Astrocyte (in vitro differentiated cells and primary cell): ENCODE data around the gene UBD. TPM values are rescaled to one million over a fixed set of nuclear protein-coding genes. Genes with fewer than 3 reads are reported as not detected.

Experiments
- DNase-seq: peaks from one replicate; pipeline ENCODE4 v3.0.0-alpha.2; 2010; ENCODE audit warnings: low read depth
- FAIRE-seq: peaks from 2 replicates; lab custom pipeline; 2011; peaks lifted over from hg19 to GRCh38; lab: Jason Lieb, UNC
- H2AFZ ChIP-seq: 2 replicates; pipeline ENCODE4 v1.6.0; 2012; ENCODE audit warnings: low read depth, low read length, inconsistent platforms
- H3K27ac ChIP-seq: 2 replicates; pipeline ENCODE4 v1.5.1; 2011; ENCODE audit warnings: low read depth, low read length, inconsistent platforms
- H3K27me3 ChIP-seq: 2 replicates; pipeline ENCODE4 v1.6.0; 2011; ENCODE audit warnings: low read length, inconsistent platforms; ENCODE audit not compliant: insufficient read depth
- H3K36me3 ChIP-seq: 2 replicates; pipeline ENCODE4 v1.5.1; 2011; ENCODE audit warnings: low read length, inconsistent platforms; ENCODE audit not compliant: insufficient read depth
- H3K4me1 ChIP-seq: 2 replicates; pipeline ENCODE4 v1.5.1; 2011; ENCODE audit warnings: low read length, inconsistent platforms; ENCODE audit not compliant: insufficient read depth
- H3K4me2 ChIP-seq: 2 replicates; pipeline ENCODE4 v1.6.0; 2012; ENCODE audit warnings: low read length, inconsistent platforms
- H3K4me3 ChIP-seq: 2 replicates; pipeline ENCODE4 v1.5.1; 2011; ENCODE audit warnings: low read depth, mild to moderate bottlenecking, low read length, inconsistent platforms; ENCODE audit not compliant: insufficient read depth
- H3K79me2 ChIP-seq: 2 replicates; pipeline ENCODE4 v1.6.0; 2012; ENCODE audit warnings: mild to moderate bottlenecking, low read length, inconsistent platforms; ENCODE audit not compliant: insufficient read depth
- H3K9ac ChIP-seq: 2 replicates; pipeline ENCODE4 v1.6.0; 2012; ENCODE audit warnings: mild to moderate bottlenecking, low read length, inconsistent platforms
- H3K9me3 ChIP-seq: 2 replicates; pipeline ENCODE4 v1.5.1; 2012; ENCODE audit warnings: low read depth, mild to moderate bottlenecking, low read length, inconsistent platforms; ENCODE audit not compliant: insufficient read depth
- H4K20me1 ChIP-seq: 2 replicates; pipeline ENCODE4 v1.6.0; 2012; ENCODE audit warnings: low read length, inconsistent platforms; ENCODE audit not compliant: insufficient read depth
- H3K27ac Mint-ChIP-seq: one replicate; pipeline ENCODE4 v1.8.0; 2021; ENCODE audit warnings: mild to moderate bottlenecking, mixed read lengths; ENCODE audit not compliant: unreplicated experiment
- H3K27me3 Mint-ChIP-seq: one replicate; pipeline ENCODE4 v1.8.0; 2021; ENCODE audit warnings: low read depth, mixed read lengths; ENCODE audit not compliant: unreplicated experiment
- H3K36me3 Mint-ChIP-seq: one replicate; pipeline ENCODE4 v1.8.0; 2021; ENCODE audit warnings: low read depth, mixed read lengths; ENCODE audit not compliant: unreplicated experiment
- H3K4me1 Mint-ChIP-seq: one replicate; pipeline ENCODE4 v1.8.0; 2021; ENCODE audit warnings: low read depth, mixed read lengths; ENCODE audit not compliant: unreplicated experiment
- H3K4me3 Mint-ChIP-seq: one replicate; pipeline ENCODE4 v1.8.0; 2021; ENCODE audit warnings: mild to moderate bottlenecking, moderate library complexity, mixed read lengths; ENCODE audit not compliant: unreplicated experiment
- H3K9me3 Mint-ChIP-seq: one replicate; pipeline ENCODE4 v1.8.0; 2021; ENCODE audit warnings: mild to moderate bottlenecking, mixed read lengths; ENCODE audit not compliant: unreplicated experiment
- CTCF ChIP-seq: IDR thresholded peaks from 2 replicates; pipeline ENCODE4 v1.5.1; 2011; ENCODE audit warnings: low read depth, mild to moderate bottlenecking, inconsistent platforms, low read length, moderate library complexity; ENCODE audit not compliant: insufficient read depth
- EZH2 ChIP-seq: IDR thresholded peaks from 2 replicates; pipeline ENCODE4 v1.6.1; 2012; ENCODE audit warnings: mild to moderate bottlenecking, low read length, inconsistent platforms; ENCODE audit not compliant: insufficient read depth
- total RNA-seq: library from RNA; stranded (reverse); gene quantifications from 2 replicates; pipeline ENCODE4 v1.2.1, GENCODE V29; 2021

Gene UBD
- total RNA-seq, 1 donor from 2014 or later = 9.9 TPM

GRCh38 chr6:29603456-29603855, 43.9 kb upstream of the UBD start:
- DNase-seq = no peak
- no peak for FAIRE-seq
- Histone ChIP-seq H3K4me1 (no peaks in the 10 kb centered on the region), H3K27me3 (no peaks in the 10 kb centered on the region), H3K9me3 (no peaks in the 10 kb centered on the region), H3K4me2 (no peak overlapping the region), H2AFZ (no peak overlapping the region), H3K9ac (no peak overlapping the region), H4K20me1 (peaks cover 5% of the 10 kb centered on the region), H3K36me3 (peaks cover 37% of the 10 kb centered on the region), H3K4me3 (no peak overlapping the region), H3K79me2 (no peaks in the 10 kb centered on the region), H3K27ac (no peak overlapping the region)
- Mint-ChIP-seq H3K36me3 (peaks cover 46% of the 10 kb centered on the region), H3K4me1 (peaks cover 2% of the 10 kb centered on the region), H3K27ac (no peak overlapping the region), H3K4me3 (no peak overlapping the region), H3K27me3 (no peaks in the 10 kb centered on the region), H3K9me3 (no peaks in the 10 kb centered on the region)
- no peak for TF ChIP-seq CTCF
- TF ChIP-seq EZH2 = no peak

GRCh38 chr6:29602564-29603361, 43.2 kb upstream of the UBD start:
- Histone ChIP-seq H3K4me2 (no peak overlapping the region), H3K9ac (no peak overlapping the region), H3K27me3 (no peaks in the 10 kb centered on the region), H3K36me3 (peaks cover 36% of the 10 kb centered on the region), H3K4me3 (no peak overlapping the region), H3K4me1 (no peaks in the 10 kb centered on the region), H3K9me3 (no peaks in the 10 kb centered on the region), H2AFZ (no peak overlapping the region), H3K27ac (no peak overlapping the region), H3K79me2 (no peaks in the 10 kb centered on the region), H4K20me1 (peaks cover 5% of the 10 kb centered on the region)
- Mint-ChIP-seq H3K36me3 (peaks cover 41% of the 10 kb centered on the region), H3K4me1 (peaks cover 2% of the 10 kb centered on the region), H3K9me3 (no peaks in the 10 kb centered on the region), H3K27me3 (no peaks in the 10 kb centered on the region), H3K27ac (no peak overlapping the region), H3K4me3 (no peak overlapping the region)
- TF ChIP-seq CTCF (peak; percentile 23), EZH2 (no peak)
- DNase-seq (peak; percentile 6), FAIRE-seq (no peak)

DNA sequence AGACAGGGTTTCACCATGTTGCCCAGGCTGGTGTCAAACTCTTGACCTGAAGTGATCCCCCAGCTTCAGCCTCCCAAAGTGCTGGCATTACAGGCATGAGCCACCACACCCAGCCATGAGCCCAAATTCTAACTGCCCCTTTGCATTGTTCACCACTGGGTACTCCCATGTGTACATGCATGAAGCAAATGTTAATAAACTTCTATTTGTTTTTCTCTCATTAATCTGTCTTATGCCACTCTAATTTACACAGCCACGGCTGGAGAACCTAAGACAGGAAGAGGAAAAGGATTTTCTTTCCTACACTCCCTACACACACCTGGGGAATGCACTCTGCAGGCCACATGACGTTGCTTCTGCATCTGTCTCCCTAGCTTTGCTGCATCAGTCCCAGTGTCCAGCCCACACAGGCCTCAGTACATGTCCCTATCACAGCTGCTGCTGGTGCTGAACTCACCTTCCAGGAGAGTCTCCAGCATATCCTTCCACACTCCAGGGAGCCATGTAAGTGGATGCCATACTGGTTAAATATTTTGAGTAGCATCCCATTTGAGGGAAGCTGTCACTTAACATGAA, 38.7 kb upstream of the UBD start:
- no peaks in the 10 kb centered on the region for H3K79me2 ChIP-seq
- no peak for FAIRE-seq
- TF ChIP-seq EZH2 (no peak), CTCF (no peak)
- no peaks in the 10 kb centered on the region for H3K4me1 ChIP-seq
- H3K9me3 ChIP-seq = no peaks in the 10 kb centered on the region
- no peak for DNase-seq
- no peak overlapping the region for H3K4me2 ChIP-seq
- no peak overlapping the region for H3K4me3 ChIP-seq
- peaks cover 17% of the 10 kb centered on the region for H3K36me3 ChIP-seq
- H3K9ac ChIP-seq = no peak overlapping the region
- Mint-ChIP-seq H3K9me3 (no peaks in the 10 kb centered on the region), H3K27me3 (no peaks in the 10 kb centered on the region), H3K4me1 (peaks cover 3% of the 10 kb centered on the region), H3K27ac (no peak overlapping the region), H3K4me3 (no peak overlapping the region), H3K36me3 (peaks cover 9% of the 10 kb centered on the region)
- H2AFZ ChIP-seq = no peak overlapping the region
- H3K27ac ChIP-seq = no peak overlapping the region
- H4K20me1 ChIP-seq = peaks cover 5% of the 10 kb centered on the region
- H3K27me3 ChIP-seq = no peaks in the 10 kb centered on the region
